Medulla oblongata (tissue), 1 donor: Measurements from ENCODE around the gene OR2W3.

Source experiments
- DNase-seq: peaks from one replicate; pipeline ENCODE4 v3.0.0-alpha.2; 2015; ENCODE audit errors: extremely low spot score

Gene OR2W3

DNA sequence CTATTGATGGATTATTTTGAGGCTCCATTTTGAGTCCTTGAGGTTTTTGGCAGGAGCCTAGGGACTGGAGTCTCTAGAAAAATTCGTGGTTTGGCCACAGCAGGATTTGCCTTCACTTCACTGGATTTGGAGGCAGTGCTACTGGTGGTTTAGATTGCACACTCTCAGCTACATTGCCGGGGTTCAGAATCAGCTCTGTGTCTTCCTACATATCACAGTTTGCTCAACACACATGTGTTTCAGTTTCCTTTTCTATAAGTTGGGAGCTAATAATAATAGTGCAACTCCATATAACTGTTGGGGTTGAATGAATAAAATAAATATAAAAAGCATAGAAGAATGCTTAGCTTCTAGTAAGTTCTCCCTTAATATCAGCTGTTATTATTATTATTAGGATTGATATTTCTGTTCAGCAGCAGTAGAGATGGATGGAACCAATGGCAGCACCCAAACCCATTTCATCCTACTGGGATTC lies at the start of gene OR2W3:
TSS of gene OR2W3 (plus strand) at position 425 of the 475 bp plus-strand sequence. CDS start at position 425, 0 bp downstream.
- DNase-seq, result no peak

DNA sequence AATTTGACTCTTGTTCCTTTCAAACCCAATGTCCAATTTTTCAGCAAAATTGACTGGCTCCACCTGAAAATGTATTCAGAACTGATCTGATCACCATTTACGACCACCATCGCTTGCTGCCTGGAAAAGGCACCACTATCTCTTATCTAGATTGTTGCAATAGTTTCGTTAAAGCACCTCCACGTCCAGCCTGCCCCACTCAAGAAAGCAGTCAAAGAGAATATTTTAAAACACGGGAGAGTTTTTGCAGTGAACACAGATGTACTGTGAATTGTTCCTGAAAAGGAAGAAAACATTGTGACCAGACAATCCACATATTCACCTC lies 49.7 kb upstream of the OR2W3 start:
- DNase-seq, result no peak

DNA sequence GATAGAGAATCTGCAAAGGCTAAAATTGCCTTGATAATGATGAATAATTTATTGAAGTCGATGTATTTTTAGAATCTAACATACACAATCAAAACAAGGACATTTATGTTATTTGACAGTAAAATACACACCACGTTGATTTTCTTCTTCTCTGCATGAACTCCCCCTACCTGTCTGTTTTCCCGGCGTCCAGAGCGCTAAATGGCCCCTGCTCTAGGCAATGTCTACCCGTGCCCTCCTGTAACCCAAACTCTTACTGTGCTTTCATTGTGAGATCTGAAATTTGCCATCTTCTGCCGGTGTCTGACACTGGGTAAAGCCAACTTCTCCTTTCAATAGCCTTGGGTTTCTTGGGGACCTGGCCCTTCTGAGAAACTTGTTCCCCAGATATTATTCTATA lies 47.0 kb upstream of the OR2W3 start:
- DNase-seq, result no peak

DNA sequence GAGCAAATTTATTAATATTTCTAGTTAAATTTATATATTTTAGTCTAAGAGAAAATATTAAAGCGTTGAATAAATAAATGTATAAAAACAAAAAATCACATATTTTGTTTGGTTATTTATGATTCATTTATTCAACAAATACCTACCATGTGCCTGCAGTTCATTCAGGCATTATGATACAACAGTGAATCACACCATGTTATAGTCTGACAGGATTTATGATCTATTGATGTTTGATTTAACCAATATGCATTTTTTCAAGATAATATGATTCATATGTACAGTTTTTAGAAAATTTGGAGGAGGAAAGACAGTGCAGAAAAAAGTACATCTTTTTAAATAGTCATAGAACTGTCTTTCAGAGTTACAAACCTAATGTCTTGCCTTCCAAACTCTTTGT lies 45.8 kb upstream of the OR2W3 start:
- DNase-seq, result no peak

DNA sequence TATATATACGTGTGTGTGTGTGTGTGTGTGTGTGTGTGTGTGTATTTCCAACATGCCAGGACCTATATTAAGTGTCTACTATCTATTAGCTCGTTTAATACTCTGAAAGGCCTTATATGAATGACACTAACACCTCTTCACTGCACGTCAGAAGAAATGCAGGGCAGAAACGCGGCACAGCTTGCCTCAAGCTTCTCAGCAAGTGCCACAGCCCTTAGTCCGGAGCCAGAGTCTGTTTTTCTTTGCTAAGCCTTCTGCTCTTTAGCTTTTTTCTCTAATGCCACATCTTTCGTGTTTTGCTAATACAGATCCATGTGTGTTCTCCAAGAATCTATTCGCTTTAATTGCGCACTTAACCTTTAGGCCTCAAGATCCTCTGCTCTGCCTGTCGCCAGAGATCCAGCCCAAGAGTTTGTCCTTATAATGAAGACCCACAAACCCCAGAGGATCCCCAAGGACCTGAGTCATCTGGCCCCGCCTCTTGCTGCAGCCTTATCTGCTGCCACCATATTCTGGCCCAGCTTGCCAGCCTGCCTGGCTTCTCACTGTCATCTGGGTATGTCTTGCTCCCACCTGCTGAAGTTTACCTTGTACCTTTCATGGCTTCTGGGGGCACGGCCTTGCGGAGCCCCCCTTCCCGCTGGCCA lies 40.4 kb upstream of the OR2W3 start:
- no peak for DNase-seq

DNA sequence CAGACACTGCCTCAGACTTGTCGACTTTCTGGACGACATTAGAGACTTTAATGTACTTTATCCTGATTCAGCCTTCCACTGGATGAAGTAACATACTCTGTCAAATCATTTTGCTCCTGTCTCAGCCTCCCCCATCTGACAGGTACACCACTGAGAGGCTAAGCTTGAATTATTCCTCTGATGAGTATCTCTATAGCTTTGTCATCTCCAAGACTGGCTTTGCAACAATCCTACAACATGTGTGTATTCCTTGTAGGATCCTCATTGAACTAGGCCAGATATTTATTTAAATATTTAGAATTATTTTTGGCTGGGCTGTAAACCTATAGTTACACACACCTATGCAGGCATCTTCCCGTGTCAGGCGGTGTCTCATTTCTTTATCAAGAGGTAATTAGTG lies 39.5 kb upstream of the OR2W3 start:
- DNase-seq, result no peak

DNA sequence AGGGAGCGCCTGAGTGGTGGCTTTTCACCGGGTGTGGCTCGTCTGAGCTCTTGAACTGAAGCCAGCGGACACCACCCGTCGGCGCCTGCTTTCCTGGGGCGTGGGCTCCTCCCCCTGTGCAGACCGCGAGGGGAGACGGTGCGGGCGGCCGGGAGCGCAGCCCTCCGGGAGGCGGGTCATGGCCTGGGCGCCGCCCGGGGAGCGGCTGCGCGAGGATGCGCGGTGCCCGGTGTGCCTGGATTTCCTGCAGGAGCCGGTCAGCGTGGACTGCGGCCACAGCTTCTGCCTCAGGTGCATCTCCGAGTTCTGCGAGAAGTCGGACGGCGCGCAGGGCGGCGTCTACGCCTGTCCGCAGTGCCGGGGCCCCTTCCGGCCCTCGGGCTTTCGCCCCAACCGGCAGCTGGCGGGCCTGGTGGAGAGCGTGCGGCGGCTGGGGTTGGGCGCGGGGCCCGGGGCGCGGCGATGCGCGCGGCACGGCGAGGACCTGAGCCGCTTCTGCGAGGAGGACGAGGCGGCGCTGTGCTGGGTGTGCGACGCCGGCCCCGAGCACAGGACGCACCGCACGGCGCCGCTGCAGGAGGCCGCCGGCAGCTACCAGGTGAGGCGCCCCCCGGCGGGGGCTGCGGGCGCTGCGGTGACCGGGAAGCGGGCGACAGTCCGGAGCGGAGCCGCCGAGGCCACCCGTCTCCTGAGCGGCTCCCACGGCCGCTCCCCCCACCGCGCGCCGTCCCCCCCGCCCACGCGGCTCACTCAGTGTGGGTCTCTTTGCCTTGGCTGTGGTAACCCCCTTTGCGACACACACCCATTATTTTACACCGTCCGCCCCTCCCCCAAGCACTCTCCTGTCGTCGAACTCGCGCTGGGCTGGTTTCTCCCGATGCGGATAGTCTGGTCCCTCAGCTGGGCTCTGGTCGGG lies 38.1 kb upstream of the OR2W3 start, which contains the start of gene TRIM58:
TSS of gene TRIM58 (plus strand) at position 119 of the 916 bp plus-strand sequence. CDS start at position 179, 60 bp downstream.
- no peak for DNase-seq

DNA sequence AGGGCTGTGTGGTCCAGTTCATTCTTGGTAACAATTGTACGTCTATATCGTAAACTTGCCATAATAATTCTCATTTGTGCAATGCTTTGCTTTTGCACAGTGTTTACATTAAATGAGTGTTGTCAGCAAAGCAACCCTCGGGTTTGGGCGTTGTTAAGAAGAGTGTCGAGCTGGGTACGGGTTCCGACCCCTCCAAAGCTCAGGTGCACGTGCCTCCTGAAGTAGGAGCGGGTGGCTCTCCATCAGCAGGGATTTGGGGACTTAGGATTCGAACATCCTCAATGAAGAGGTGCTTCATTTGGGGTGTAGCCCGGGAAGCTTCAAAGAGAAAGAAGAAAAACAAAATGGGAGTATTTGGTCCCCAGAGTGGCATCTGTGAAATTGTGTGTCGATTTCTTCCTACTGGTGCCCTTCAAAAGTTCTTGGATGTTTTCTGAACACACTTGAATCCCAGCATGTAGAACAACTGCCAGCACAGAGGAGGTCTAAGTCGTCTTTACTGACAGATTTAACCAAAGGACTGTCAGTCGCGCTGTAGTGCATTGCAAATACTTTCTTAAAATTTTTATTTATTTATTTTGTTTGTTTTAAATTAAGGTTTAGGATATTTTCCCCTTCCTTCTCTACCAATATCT lies 37.3 kb upstream of the OR2W3 start:
- no peak for DNase-seq

DNA sequence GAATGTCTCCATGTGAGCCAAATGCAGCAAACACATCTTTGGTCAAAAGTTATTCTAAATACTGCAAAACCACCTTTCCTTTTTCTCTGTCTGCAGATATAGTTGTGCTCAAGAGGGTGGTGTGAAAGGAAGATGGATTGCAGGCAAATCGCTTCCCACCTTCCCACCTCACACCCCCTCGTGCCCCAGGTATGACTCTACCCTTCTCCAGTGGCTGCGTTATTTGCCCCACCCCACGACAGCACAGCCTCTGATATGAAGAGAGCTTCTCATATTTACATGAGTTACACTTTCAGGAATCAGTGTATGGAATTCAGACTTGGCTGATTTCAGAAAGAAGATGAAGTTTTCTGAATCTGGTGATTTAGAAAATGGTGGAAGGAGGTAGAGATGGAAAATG lies 32.6 kb upstream of the OR2W3 start:
- DNase-seq, result no peak

DNA sequence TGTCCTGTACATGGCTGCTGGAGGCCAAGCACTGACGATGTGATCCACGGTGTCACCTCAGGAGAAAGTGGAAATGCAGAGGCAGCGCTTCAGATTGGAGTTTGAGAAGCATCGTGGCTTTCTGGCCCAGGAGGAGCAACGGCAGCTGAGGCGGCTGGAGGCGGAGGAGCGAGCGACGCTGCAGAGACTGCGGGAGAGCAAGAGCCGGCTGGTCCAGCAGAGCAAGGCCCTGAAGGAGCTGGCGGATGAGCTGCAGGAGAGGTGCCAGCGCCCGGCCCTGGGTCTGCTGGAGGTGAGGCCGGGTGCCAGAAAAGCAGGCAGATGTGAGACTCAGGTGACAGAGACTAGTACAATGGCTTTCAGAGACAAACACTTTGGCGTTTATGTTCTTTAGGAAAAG lies 30.7 kb upstream of the OR2W3 start:
- DNase-seq, result no peak

DNA sequence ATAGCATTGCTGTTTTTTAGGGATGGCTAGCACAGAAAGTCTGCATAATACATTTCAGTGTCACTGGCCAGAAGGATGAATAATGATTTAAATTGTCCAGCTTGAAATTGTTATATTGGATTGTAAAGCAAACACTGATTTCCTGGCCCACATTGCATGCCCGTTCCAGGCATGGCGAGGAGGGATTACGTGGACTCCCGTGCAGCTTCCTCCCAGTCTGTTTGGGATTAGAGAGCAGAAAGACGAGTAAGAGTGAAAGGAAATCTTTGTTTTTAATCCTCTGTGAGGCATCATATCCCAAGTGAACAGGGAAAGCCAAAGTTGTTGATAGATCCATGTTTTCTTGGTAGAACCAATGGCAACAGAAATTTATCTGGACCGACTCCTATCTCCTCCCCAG lies 30.0 kb upstream of the OR2W3 start:
- no peak for DNase-seq

DNA sequence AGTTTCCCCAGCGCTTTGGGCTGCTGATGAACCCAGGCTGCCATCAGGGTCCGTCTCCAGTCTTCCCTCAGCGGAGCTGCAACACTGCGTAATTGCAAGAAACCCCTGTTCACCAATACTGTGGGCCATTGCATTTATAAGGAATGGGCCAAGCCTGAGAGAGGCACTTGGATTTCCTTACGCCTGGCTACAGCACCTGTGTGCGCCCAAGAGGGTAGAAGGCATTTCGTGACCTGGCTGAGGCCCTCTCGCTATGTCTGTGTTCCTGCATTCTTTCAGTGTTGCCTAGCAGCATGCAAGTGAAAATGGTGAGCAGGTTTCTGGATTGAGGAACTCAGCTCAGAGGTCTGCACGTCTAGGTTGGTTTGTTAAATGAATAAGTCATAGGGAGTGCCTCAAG lies 12.0 kb upstream of the OR2W3 start:
- no peak for DNase-seq

DNA sequence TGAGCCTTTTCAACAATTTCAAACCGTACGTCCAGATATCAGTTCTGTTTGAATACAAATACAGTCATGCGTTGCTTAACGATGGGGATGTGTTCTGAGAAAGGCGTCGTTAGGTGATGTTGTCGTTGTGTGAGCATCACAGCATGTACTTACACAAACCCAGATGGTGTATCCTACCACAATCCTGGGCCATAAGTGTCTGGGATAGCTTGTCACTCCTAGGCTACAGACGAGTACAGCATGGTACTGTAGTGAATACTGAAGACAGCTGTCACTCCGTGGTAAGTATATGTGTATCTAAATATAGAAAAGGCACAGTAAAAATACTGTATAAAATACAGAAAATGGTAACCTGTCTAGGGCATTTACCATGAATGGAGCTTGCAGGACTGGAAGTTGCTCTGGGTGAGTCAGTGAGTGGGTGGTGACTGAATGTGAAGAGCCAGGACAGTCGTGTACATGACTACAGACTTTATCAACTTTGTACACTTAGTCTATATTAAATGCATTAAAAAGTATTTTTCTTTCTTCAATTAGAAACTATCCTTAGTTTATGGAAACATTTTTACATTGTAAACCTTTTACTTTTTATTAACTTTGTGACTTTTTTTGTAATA lies 10.5 kb upstream of the OR2W3 start:
- DNase-seq, result no peak

DNA sequence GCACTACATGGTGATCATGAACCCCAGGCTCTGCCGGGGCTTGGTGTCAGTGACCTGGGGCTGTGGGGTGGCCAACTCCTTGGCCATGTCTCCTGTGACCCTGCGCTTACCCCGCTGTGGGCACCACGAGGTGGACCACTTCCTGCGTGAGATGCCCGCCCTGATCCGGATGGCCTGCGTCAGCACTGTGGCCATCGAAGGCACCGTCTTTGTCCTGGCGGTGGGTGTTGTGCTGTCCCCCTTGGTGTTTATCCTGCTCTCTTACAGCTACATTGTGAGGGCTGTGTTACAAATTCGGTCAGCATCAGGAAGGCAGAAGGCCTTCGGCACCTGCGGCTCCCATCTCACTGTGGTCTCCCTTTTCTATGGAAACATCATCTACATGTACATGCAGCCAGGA lies 589 bp downstream of the OR2W3 start:
- no peak for DNase-seq

DNA sequence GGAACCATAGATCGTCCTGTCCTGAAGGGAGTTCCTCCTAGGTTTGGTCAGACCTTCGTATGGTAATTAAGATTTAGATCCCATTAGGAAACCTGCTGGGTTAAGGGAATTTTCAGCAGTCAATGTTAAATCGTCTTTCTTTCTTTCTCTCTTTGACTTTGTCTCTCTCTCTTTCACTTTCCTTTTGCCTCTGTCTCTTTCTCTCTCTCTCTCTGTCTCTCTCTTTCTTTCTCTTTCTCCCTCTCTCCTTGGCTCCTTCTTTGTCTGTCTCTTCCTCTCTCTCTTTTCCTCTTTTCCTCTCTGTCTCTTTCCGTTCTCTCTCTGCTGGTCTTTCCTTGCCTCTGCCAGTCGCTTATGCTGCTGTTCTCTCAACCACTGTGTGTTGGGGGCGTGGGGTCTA lies 8.7 kb downstream of the OR2W3 start:
- DNase-seq, result no peak

DNA sequence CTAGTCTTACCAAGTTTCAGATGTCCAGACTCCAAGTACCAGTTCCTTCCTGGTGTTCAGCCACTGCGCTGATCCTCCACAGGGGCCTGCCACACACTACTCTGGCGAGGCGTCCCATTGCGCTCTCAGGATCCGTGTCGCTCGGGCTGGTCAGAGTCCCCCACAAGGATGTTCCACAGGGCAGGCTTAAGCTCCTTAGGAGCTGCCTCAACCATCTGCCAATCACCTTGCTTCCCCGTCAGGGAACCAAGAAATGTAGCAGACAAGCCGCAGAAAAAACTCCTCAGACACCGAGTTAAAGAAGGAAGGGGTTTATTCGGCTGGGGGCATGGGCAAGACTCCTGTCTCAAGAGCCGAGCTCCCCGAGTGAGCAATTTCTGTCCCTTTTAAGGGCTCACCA lies 9.8 kb downstream of the OR2W3 start:
- DNase-seq, result no peak

DNA sequence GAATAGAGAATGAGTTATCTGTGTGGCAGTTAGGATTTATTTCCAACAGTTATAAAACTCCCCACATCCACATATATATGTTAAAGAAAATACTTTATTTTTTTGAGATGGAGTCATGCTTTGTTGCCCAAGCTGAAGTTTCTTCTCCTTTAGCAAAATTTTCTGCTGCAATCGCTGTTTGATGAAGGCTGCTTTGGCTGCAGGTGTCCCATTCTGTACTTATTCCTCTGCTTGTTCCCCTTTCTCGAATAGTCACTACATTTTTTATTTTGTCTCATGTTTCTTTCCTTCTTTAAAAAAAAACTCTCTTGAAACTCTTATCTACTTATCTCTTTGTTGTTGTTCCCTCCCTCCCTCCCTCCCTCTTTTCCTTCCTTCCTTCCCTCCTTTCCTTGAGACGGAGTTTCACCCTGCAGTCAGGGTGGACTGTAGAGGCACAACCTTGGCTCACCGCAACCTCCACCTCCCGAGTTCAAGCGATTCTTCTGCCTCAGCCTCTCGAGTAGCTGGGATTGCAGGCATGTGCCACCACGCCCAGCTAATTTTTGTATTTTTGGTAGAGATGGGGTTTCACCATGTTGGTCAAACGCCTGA lies 10.6 kb downstream of the OR2W3 start:
- DNase-seq, result no peak

DNA sequence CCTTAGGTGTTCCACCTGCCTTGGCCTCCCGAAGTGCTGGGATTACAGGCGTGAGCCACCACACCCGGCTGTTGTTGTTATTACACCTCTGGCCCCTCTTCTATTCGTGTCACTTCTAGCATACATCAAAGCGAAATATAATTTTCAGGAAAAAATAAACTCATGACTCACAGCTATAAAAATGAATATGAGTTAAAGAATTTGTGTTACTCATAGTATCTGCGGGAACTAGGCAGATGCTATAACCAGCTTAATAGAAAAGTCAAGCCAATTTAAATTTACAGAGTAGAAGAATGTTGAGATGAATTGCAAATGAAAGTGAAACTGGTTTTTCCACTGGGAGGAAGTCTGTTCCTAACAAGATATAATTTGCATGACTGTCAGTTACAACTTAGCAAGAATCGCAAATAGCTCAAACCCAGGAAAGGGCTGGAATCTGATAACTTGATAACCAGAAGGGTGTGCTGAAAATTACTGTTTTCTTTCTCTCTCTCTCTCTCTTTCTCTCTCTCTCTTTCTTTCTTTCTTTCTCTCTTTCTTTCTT lies 11.2 kb downstream of the OR2W3 start:
- no peak for DNase-seq

DNA sequence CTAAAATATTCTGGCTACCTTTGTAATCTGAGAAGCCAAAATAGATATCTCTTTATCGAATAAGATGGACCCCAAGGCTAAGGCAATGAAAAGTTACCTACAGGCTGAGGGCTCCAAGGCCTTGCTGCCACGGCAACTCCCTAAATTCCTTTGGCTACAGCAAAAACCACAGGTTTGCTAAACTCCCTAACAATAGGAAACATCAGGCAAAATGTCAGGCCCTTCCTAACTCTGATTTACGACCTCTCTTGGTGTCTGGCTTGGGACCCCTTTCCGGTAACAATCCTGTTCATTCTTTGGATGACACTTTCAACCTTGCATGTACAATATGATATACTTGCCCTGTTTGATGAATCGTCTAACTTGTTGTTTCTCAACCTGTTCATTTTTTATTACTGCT lies 13.4 kb downstream of the OR2W3 start:
- no peak for DNase-seq

DNA sequence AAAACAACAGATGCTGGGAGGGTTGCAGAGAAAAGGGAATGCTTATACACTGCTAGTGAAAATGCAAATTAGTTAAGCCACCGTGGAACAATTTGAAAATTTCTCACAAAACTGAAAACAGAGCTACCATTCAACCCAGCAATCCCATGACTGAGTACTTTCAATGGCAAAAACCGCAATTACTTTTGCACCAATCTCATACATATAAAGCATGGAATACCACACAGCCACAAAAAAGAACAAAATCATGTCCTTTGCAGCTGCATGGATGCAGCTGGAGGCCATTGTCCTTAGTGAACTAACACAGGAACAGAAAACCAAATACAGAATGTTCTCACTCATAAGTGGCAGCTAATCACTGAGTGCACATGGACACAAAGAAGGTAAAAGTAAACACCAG lies 18.4 kb downstream of the OR2W3 start:
- DNase-seq, result no peak

DNA sequence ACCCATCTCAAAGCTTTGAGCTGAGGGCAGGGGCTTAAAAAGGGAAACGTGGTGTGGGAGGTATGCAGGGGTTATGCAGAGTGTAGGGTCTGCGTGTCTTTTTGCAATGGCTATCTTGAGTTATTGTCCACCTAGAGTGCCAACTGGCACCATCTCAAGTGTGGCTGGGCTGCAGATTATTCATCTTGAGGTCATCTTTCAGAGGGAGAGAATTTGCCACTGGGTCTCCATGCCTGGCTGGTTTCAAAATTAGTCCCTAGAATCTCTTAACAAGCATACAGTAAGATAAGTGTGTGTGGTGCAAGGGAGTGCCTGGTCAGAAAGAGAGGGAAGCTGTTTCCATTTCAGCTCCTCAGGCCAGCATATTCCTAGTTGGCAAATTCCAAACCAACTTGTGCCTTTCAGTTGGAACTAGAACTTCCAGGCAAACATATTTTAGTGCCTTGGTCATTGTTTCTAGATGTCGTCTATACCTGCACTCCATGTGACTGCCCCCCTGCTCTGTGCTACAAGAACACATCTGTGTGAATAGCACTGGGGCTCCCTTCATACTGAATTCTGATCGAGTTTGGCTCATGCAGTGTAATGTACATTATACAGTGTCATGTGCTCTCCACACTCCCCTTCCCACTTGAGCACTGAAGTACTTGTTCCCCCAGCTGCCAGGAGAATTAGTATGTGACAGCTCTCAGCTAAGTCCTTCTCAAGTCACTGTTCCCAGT lies 19.7 kb downstream of the OR2W3 start:
- DNase-seq, result no peak
